Measurements from ENCODE around the gene HHLA2.

HHLA2 gene

GRCh38 chr3:108412121-108412750 lies 115.9 kb downstream of the HHLA2 start:
- H3F3A ChIP-seq (ENCODE audit: insufficient read depth, low read length): no peaks in the 10 kb centered on the region
- H3K27ac ChIP-seq (ENCODE audit: low read depth, low read length, poor library complexity, severe bottlenecking): no peak overlapping the region
- H3K9me2 ChIP-seq (ENCODE audit: low read depth, low read length): no peaks in the 10 kb centered on the region
- no peak overlapping the region for H3K9ac ChIP-seq (ENCODE audit: low read length)
- H3K9me3 ChIP-seq (ENCODE audit: low read length): no peaks in the 10 kb centered on the region
- TF ChIP-seq CTCF (IDR thresholded peaks at IDR 0.05; ENCODE audit: low read length): no peak
- TF ChIP-seq EZH2 (IDR thresholded peaks at IDR 0.05; ENCODE audit: borderline replicate concordance, low read length): no peak
- H3K79me2 ChIP-seq (ENCODE audit: insufficient read depth, low read length): no peaks in the 10 kb centered on the region
- H2AFZ ChIP-seq (ENCODE audit: low read length): no peak overlapping the region
- no peaks in the 10 kb centered on the region for H3K36me3 ChIP-seq (ENCODE audit: insufficient read depth, low read length)
- no peak overlapping the region for H3K4me3 ChIP-seq (ENCODE audit: low read depth, low read length, poor library complexity, severe bottlenecking)
- no peak overlapping the region for H3K4me2 ChIP-seq (ENCODE audit: low read length)
- H4K20me1 ChIP-seq (ENCODE audit: insufficient read depth, low read length): no peaks in the 10 kb centered on the region
- no peaks in the 10 kb centered on the region; the same call in 1 of the 2 replicates for H3K27me3 ChIP-seq (ENCODE audit: insufficient read depth, low read length)
- peaks cover 11% of the 10 kb centered on the region for H3K4me1 ChIP-seq (ENCODE audit: insufficient read depth, low read length, severe bottlenecking)

GRCh38 chr3:108414007-108414406 lies 117.7 kb downstream of the HHLA2 start:
- Histone ChIP-seq H3K27ac (ENCODE audit: low read depth, low read length, poor library complexity, severe bottlenecking) (no peak overlapping the region), H3K36me3 (ENCODE audit: insufficient read depth, low read length) (no peaks in the 10 kb centered on the region), H3K4me3 (ENCODE audit: low read depth, low read length, poor library complexity, severe bottlenecking) (no peak overlapping the region), H3K9ac (ENCODE audit: low read length) (no peak overlapping the region), H3K9me3 (ENCODE audit: low read length) (no peaks in the 10 kb centered on the region), H3K4me1 (ENCODE audit: insufficient read depth, low read length, severe bottlenecking) (no peaks in the 10 kb centered on the region), H3F3A (ENCODE audit: insufficient read depth, low read length) (no peaks in the 10 kb centered on the region), H3K79me2 (ENCODE audit: insufficient read depth, low read length) (no peaks in the 10 kb centered on the region), H4K20me1 (ENCODE audit: insufficient read depth, low read length) (no peaks in the 10 kb centered on the region), H3K4me2 (ENCODE audit: low read length) (no peak overlapping the region), H3K9me2 (ENCODE audit: low read depth, low read length) (no peaks in the 10 kb centered on the region), H3K27me3 (ENCODE audit: insufficient read depth, low read length) (no peaks in the 10 kb centered on the region; the same call in 1 of the 2 replicates), H2AFZ (ENCODE audit: low read length) (no peak overlapping the region)
- no peak for TF ChIP-seq EZH2 (IDR thresholded peaks at IDR 0.05; ENCODE audit: borderline replicate concordance, low read length)
- no peak for TF ChIP-seq CTCF (IDR thresholded peaks at IDR 0.05; ENCODE audit: low read length)

GRCh38 chr3:108415661-108416060 lies 119.3 kb downstream of the HHLA2 start:
- H3K9me3 ChIP-seq (ENCODE audit: low read length): no peaks in the 10 kb centered on the region
- no peaks in the 10 kb centered on the region for H3K36me3 ChIP-seq (ENCODE audit: insufficient read depth, low read length)
- H4K20me1 ChIP-seq (ENCODE audit: insufficient read depth, low read length): no peaks in the 10 kb centered on the region
- no peaks in the 10 kb centered on the region for H3K4me1 ChIP-seq (ENCODE audit: insufficient read depth, low read length, severe bottlenecking)
- TF ChIP-seq EZH2 (IDR thresholded peaks at IDR 0.05; ENCODE audit: borderline replicate concordance, low read length) (no peak), CTCF (IDR thresholded peaks at IDR 0.05; ENCODE audit: low read length) (no peak)
- no peak overlapping the region for H3K9ac ChIP-seq (ENCODE audit: low read length)
- H3K27ac ChIP-seq (ENCODE audit: low read depth, low read length, poor library complexity, severe bottlenecking): no peak overlapping the region
- no peak overlapping the region for H3K4me2 ChIP-seq (ENCODE audit: low read length)
- H3F3A ChIP-seq (ENCODE audit: insufficient read depth, low read length): no peaks in the 10 kb centered on the region
- no peaks in the 10 kb centered on the region for H3K79me2 ChIP-seq (ENCODE audit: insufficient read depth, low read length)
- H3K27me3 ChIP-seq (ENCODE audit: insufficient read depth, low read length): no peaks in the 10 kb centered on the region; the same call in 1 of the 2 replicates
- H3K9me2 ChIP-seq (ENCODE audit: low read depth, low read length): no peaks in the 10 kb centered on the region
- H2AFZ ChIP-seq (ENCODE audit: low read length): no peak overlapping the region
- no peak overlapping the region for H3K4me3 ChIP-seq (ENCODE audit: low read depth, low read length, poor library complexity, severe bottlenecking)
